ENCODE data around the gene FZD7.

Gene FZD7

DNA sequence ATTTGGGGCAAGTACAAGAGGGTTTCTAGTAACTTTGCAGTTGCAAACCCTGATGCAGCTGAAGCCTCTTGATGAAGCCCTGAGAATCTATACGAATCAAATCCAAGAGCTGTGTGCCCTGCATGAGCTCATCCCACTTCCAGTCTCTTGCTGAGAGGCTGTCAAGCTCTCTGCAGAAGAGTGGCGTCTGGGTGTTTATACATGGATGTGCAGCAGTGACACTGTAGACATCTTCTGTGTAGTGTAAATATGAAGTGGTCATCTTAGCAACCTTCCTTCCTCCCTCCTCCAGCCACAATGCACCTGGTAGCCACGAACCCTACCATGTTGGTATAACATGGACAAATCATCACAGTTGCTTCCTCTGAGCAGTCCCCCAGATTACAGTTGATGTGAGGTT lies 21.0 kb downstream of the FZD7 start:
- no peak overlapping the region for H3K9ac ChIP-seq (ENCODE audit: low read length)
- H3K4me3 ChIP-seq (ENCODE audit: low read depth in 1 of 2, low read length in 2 of 2) = no peak overlapping the region
- H3K27me3 ChIP-seq (ENCODE audit: control insufficient read depth in 1 of 2, insufficient read depth in 2 of 2, low read length in 2 of 2) = no peaks in the 10 kb centered on the region
- no peaks in the 10 kb centered on the region for H3K9me3 ChIP-seq (ENCODE audit: low read length)
- no peaks in the 10 kb centered on the region for H3K36me3 ChIP-seq (ENCODE audit: insufficient read depth, low read length)
- H3K4me1 ChIP-seq (ENCODE audit: insufficient read depth, low read length) = peaks cover 9% of the 10 kb centered on the region
- H3K27ac ChIP-seq (ENCODE audit: low read depth, low read length) = no peak overlapping the region

DNA sequence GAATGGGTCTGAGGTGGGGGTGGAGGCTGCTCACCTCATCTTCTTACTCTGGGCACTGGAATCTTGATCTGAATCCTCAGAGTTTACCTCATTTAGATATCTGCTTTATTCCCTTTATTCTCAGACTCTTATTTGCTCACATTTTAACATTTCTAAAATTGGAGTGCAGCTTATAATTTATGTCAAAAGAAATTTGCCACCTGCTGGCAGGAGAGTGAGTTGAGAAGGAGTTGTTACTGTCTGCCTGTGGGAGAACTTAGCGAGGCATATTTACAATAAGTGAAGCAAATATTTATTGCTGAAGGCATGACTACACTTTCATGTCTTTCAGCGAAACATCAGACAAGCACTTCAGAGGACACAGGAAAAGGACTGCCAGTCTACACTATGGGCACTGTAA lies 23.0 kb downstream of the FZD7 start:
- no peak overlapping the region for H3K27ac ChIP-seq (ENCODE audit: low read depth, low read length)
- no peak overlapping the region for H3K9ac ChIP-seq (ENCODE audit: low read length)
- no peaks in the 10 kb centered on the region for H3K27me3 ChIP-seq (ENCODE audit: control insufficient read depth in 1 of 2, insufficient read depth in 2 of 2, low read length in 2 of 2)
- H3K9me3 ChIP-seq (ENCODE audit: low read length) = no peaks in the 10 kb centered on the region
- no peaks in the 10 kb centered on the region for H3K36me3 ChIP-seq (ENCODE audit: insufficient read depth, low read length)
- H3K4me3 ChIP-seq (ENCODE audit: low read depth in 1 of 2, low read length in 2 of 2) = no peak overlapping the region
- peaks cover 6% of the 10 kb centered on the region for H3K4me1 ChIP-seq (ENCODE audit: insufficient read depth, low read length)

DNA sequence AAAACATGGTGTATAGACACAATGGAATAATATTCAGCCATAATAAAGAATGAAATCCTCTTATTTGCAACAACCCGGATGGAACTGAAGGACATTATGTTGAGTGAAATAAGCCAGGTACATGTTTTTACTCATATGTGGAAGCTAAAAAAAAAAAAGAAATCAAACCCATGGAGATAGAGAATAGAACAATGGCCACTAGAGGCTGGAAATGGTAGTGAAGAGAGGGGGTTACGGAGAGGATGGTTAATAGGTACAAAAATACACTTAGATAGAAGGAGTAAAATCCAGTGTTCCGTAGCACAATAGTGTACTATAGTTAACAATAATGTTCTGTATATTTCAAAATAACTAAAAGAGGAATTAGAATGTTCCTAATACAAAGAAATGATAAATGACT lies 26.6 kb downstream of the FZD7 start:
- H3K4me3 ChIP-seq (ENCODE audit: low read depth in 1 of 2, low read length in 2 of 2) = no peak overlapping the region
- H3K27ac ChIP-seq (ENCODE audit: low read depth, low read length) = no peak overlapping the region
- no peaks in the 10 kb centered on the region for H3K27me3 ChIP-seq (ENCODE audit: control insufficient read depth in 1 of 2, insufficient read depth in 2 of 2, low read length in 2 of 2)
- peaks cover 12% of the 10 kb centered on the region for H3K4me1 ChIP-seq (ENCODE audit: insufficient read depth, low read length)
- no peaks in the 10 kb centered on the region for H3K36me3 ChIP-seq (ENCODE audit: insufficient read depth, low read length)
- H3K9ac ChIP-seq (ENCODE audit: low read length) = no peak overlapping the region
- no peaks in the 10 kb centered on the region for H3K9me3 ChIP-seq (ENCODE audit: low read length)

DNA sequence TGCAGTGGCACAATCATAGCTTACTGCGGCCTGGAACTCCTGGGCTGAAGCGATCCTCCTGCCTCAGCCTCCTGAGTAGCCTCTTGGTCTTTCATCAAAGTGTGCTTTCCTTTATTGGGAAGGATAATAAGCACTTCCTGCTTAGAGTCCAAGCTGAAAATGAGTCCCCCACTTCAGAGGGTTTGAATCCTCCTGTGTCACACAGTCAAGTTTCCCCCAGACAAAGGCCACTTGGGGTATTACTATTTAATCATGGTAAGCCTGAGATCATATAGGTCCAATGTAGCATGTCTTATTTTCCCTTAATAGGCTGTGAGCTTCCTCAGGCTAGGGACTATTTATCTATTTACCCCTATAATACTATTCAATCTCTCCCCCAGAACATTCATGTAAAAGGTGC lies 28.0 kb downstream of the FZD7 start:
- Histone ChIP-seq H3K4me1 (ENCODE audit: insufficient read depth, low read length) (peaks cover 12% of the 10 kb centered on the region), H3K4me3 (ENCODE audit: low read depth in 1 of 2, low read length in 2 of 2) (no peak overlapping the region), H3K9ac (ENCODE audit: low read length) (no peak overlapping the region), H3K27ac (ENCODE audit: low read depth, low read length) (no peak overlapping the region), H3K27me3 (ENCODE audit: control insufficient read depth in 1 of 2, insufficient read depth in 2 of 2, low read length in 2 of 2) (no peaks in the 10 kb centered on the region), H3K36me3 (ENCODE audit: insufficient read depth, low read length) (no peaks in the 10 kb centered on the region), H3K9me3 (ENCODE audit: low read length) (no peaks in the 10 kb centered on the region)

DNA sequence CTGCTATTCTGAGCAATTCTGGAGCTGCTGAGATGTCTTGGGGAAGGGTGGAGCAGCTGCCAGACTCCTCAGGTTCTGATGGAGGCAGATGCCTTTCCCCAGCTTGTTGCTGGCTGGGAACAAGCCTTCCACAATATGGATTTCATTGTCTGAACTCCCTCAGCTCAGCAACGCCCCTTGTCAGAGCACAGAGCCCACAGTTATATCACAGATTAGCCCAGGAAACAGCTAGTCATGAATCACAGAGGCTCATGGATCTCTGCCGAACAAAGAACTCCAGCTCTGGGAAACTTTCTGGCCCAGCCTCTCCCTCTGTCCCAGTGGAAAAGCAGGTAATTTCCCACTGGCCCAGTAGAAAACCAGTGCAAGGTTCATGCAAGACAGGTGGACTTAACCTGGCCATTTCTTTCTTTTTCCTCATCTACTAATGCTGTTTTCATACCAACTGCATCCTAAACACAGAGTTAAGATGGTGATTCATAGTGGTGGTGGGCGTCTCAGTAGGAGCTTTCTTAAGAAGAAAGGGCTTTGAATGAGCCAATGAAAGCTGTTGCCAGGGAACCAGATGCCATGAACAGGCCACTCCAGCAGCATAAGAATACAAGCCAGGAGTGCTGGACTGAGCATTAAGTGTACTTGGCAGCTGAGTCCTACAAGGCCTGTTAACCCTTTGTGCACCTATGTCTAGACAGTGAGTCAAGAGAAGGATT lies 30.7 kb downstream of the FZD7 start:
- Histone ChIP-seq H3K4me1 (ENCODE audit: insufficient read depth, low read length) (peaks cover 12% of the 10 kb centered on the region), H3K4me3 (ENCODE audit: low read depth in 1 of 2, low read length in 2 of 2) (no peak overlapping the region), H3K27me3 (ENCODE audit: control insufficient read depth in 1 of 2, insufficient read depth in 2 of 2, low read length in 2 of 2) (no peaks in the 10 kb centered on the region), H3K9ac (ENCODE audit: low read length) (no peak overlapping the region), H3K36me3 (ENCODE audit: insufficient read depth, low read length) (no peaks in the 10 kb centered on the region), H3K27ac (ENCODE audit: low read depth, low read length) (peak overlapping the region; percentile 71), H3K9me3 (ENCODE audit: low read length) (no peaks in the 10 kb centered on the region)

DNA sequence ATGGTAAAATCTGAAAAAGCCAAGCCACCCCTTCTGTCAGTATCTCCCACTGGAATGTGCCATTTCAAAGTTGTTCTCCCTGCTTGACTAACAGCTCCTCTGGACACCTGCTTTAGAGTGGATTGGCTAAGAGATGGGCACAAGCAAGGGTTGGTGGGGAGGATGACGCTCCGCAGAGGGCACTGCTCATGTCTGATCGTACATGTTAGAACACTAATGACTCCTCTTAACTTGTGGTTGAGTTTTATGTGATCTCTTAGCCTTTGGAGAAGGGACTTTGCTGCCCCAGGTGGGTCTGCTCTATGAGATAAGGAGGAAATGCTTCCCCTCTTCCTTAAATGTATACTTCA lies 31.2 kb downstream of the FZD7 start:
- no peak overlapping the region for H3K4me3 ChIP-seq (ENCODE audit: low read depth in 1 of 2, low read length in 2 of 2)
- H3K27ac ChIP-seq (ENCODE audit: low read depth, low read length) = peak overlapping the region; percentile 37
- H3K4me1 ChIP-seq (ENCODE audit: insufficient read depth, low read length) = peaks cover 12% of the 10 kb centered on the region
- no peak overlapping the region for H3K9ac ChIP-seq (ENCODE audit: low read length)
- no peaks in the 10 kb centered on the region for H3K9me3 ChIP-seq (ENCODE audit: low read length)
- H3K36me3 ChIP-seq (ENCODE audit: insufficient read depth, low read length) = no peaks in the 10 kb centered on the region
- H3K27me3 ChIP-seq (ENCODE audit: control insufficient read depth in 1 of 2, insufficient read depth in 2 of 2, low read length in 2 of 2) = no peaks in the 10 kb centered on the region

DNA sequence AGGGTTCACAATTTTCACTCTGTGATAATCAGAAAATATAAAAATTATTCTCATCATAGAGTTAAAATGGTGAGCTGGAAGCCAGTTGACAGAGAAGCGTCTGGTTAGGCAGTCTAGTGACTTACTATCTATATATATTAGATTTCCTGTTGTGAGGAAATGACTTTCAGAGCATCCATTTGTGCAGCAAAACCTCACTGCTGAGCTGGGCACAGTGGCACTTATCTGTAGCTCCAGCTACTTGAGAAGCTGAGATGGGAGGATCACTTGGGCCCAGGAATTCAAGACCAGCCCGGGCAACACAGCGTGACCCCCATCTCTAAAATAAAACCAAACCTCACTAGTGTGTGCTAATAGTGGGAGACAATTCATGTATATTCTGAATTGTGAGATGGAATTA lies 32.2 kb downstream of the FZD7 start:
- no peak overlapping the region for H3K4me3 ChIP-seq (ENCODE audit: low read depth in 1 of 2, low read length in 2 of 2)
- H3K27me3 ChIP-seq (ENCODE audit: control insufficient read depth in 1 of 2, insufficient read depth in 2 of 2, low read length in 2 of 2) = no peaks in the 10 kb centered on the region

DNA sequence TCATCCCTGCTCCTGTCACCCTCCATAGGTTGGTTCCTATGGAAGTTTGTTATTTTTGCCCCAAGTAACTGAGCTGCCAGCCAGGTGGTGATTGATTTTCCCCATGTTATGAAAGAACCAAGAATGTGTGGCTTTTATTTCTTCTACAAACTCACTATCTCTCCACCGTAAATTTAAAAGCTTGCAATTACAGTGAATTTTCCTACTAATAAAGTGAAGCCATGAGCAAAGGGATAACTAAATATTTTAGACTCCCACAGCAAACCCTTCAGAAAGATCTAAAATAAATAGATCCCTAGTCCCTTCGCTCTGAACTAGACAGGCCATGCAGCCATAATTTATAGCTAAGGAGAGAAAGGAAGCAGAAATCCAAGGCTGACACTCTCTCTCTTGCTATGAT lies 33.2 kb downstream of the FZD7 start:
- Histone ChIP-seq H3K36me3 (ENCODE audit: insufficient read depth, low read length) (no peaks in the 10 kb centered on the region), H3K4me1 (ENCODE audit: insufficient read depth, low read length) (peaks cover 12% of the 10 kb centered on the region), H3K9me3 (ENCODE audit: low read length) (no peaks in the 10 kb centered on the region), H3K27ac (ENCODE audit: low read depth, low read length) (no peak overlapping the region), H3K27me3 (ENCODE audit: control insufficient read depth in 1 of 2, insufficient read depth in 2 of 2, low read length in 2 of 2) (no peaks in the 10 kb centered on the region), H3K9ac (ENCODE audit: low read length) (no peak overlapping the region), H3K4me3 (ENCODE audit: low read depth in 1 of 2, low read length in 2 of 2) (no peak overlapping the region)

More for the DNA sequence above, 32.2 kb downstream of the FZD7 start:
- Histone ChIP-seq H3K27ac (ENCODE audit: low read depth, low read length) (no peak overlapping the region), H3K36me3 (ENCODE audit: insufficient read depth, low read length) (no peaks in the 10 kb centered on the region), H3K9me3 (ENCODE audit: low read length) (no peaks in the 10 kb centered on the region), H3K4me1 (ENCODE audit: insufficient read depth, low read length) (peaks cover 12% of the 10 kb centered on the region), H3K9ac (ENCODE audit: low read length) (no peak overlapping the region)

DNA sequence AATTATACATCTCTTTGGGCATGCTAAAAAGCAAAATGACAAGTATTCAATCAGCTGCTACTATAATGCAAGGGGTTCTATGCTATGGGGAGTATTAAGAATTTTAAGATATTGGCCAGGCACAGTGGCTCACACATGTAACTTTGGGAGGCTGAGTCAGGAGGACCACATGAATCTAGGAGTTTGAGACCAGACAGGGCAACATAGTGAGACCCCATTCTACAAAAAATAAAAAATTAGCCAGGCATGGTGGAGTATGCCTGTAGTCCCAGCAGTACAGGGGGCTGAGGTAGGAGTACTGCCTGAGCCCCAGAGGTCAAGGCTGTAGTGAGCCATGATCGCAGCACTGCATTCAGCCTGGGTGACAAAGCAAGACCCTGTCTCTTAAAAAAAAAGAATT lies 33.9 kb downstream of the FZD7 start:
- Histone ChIP-seq H3K4me3 (ENCODE audit: low read depth in 1 of 2, low read length in 2 of 2) (no peak overlapping the region), H3K9ac (ENCODE audit: low read length) (no peak overlapping the region), H3K4me1 (ENCODE audit: insufficient read depth, low read length) (peaks cover 12% of the 10 kb centered on the region), H3K27me3 (ENCODE audit: control insufficient read depth in 1 of 2, insufficient read depth in 2 of 2, low read length in 2 of 2) (no peaks in the 10 kb centered on the region), H3K36me3 (ENCODE audit: insufficient read depth, low read length) (no peaks in the 10 kb centered on the region), H3K9me3 (ENCODE audit: low read length) (no peaks in the 10 kb centered on the region), H3K27ac (ENCODE audit: low read depth, low read length) (no peak overlapping the region)

DNA sequence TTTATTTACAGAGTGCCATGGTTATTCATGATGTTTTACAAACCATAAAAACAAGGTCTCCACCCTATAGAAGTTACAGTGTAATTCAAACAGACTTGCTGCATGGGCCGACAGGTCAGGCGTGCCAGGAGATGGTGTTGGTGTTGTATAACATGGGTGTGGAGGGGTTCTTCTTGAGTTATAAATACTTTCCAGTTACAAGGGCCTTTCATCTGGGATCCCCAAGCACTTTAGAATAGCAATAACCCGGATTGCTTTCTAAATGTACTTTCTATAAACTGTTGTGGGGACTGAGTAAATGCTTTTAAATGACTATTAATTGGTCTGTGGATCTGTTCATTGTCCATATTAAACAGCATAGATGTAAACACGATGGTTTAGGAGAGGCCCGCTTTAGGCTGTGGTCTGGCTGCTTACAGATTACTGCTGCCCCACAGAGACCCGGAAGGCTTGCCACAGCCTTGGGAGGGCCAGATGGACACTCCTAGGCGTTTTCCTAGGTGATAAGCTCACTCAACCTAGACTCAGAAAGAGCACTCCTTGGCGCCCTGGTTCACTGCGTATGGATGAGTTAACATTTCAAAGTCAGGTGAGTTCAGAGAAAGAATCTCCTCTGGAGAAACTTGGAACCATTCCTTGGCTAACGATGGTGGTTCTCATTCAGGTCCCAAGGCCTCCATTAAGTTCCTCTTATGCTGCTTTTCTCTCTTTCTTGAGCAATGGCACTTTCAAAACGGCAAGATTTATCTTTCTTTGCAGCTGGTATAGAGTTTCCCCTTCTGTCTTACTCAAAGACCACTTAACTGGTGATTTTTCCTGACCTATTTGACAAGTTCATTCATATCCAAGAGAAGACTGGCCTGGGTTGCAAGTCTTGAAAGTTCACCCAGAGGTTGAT lies 35.8 kb downstream of the FZD7 start:
- no peaks in the 10 kb centered on the region for H3K36me3 ChIP-seq (ENCODE audit: insufficient read depth, low read length)
- H3K4me1 ChIP-seq (ENCODE audit: insufficient read depth, low read length) = peaks cover 7% of the 10 kb centered on the region
- no peak overlapping the region for H3K4me3 ChIP-seq (ENCODE audit: low read depth in 1 of 2, low read length in 2 of 2)
- no peak overlapping the region for H3K9ac ChIP-seq (ENCODE audit: low read length)
- H3K27me3 ChIP-seq (ENCODE audit: control insufficient read depth in 1 of 2, insufficient read depth in 2 of 2, low read length in 2 of 2) = no peaks in the 10 kb centered on the region
- no peak overlapping the region for H3K27ac ChIP-seq (ENCODE audit: low read depth, low read length)
- no peaks in the 10 kb centered on the region for H3K9me3 ChIP-seq (ENCODE audit: low read length)

DNA sequence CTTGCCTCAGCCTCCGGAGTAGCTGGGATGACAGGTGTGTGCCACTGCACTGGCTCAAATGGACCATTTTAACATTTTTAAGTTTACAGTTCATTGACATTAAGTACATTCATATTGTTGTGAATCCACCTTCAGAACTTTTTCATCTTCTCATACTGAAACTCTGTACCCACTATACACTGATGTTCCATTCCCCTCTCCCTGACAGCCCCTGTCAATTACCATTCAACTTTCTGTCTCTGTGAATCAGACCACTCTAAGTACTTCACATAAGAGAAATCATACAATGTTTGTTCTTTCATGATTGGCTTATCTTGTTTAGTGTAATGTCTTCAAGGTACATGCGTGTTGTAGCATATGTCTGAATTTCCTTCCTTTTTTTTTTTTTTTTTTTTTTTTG lies 37.5 kb downstream of the FZD7 start:
- H3K9ac ChIP-seq (ENCODE audit: low read length) = no peak overlapping the region
- no peak overlapping the region for H3K27ac ChIP-seq (ENCODE audit: low read depth, low read length)
- H3K36me3 ChIP-seq (ENCODE audit: insufficient read depth, low read length) = no peaks in the 10 kb centered on the region
- no peaks in the 10 kb centered on the region for H3K4me1 ChIP-seq (ENCODE audit: insufficient read depth, low read length)
- no peaks in the 10 kb centered on the region for H3K9me3 ChIP-seq (ENCODE audit: low read length)
- no peaks in the 10 kb centered on the region for H3K27me3 ChIP-seq (ENCODE audit: control insufficient read depth in 1 of 2, insufficient read depth in 2 of 2, low read length in 2 of 2)
- no peak overlapping the region for H3K4me3 ChIP-seq (ENCODE audit: low read depth in 1 of 2, low read length in 2 of 2)

DNA sequence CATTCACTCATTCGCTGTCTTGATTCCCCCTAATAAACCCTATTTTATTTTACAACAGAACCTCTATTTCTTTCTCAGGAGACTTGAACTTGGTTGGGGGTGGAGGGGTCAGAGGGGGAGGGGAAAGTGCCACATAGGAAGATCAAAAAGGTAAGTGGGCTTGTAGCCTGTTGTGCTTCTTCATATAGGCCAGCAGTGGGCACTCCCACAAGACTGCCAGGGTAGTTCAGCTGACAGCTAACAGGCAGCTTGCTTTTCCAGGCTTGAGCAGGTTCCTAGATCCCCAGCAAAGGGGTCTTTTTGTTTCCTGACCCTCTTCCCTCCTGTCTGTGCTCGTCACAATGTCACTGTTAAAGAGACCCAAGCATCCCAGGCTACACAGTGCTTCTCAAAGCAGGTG lies 38.6 kb downstream of the FZD7 start:
- Histone ChIP-seq H3K4me3 (ENCODE audit: low read depth in 1 of 2, low read length in 2 of 2) (no peak overlapping the region), H3K9ac (ENCODE audit: low read length) (no peak overlapping the region), H3K9me3 (ENCODE audit: low read length) (no peaks in the 10 kb centered on the region), H3K4me1 (ENCODE audit: insufficient read depth, low read length) (no peaks in the 10 kb centered on the region), H3K27ac (ENCODE audit: low read depth, low read length) (no peak overlapping the region), H3K27me3 (ENCODE audit: control insufficient read depth in 1 of 2, insufficient read depth in 2 of 2, low read length in 2 of 2) (no peaks in the 10 kb centered on the region), H3K36me3 (ENCODE audit: insufficient read depth, low read length) (no peaks in the 10 kb centered on the region)

Data from muscle layer of colon (tissue), 2 donors.